DMS53 treated with DMSO at 0.1 percent for 48 hours (cell line): Measurements from ENCODE around the gene APBA2.

ENCODE experiments used
- DNase-seq: peaks from one replicate; lab custom pipeline; 2025; ENCODE audit not compliant: unreplicated experiment; lab: John Stamatoyannopoulos, UW

APBA2 gene

GRCh38 chr15:29072444-29072843, 186.7 kb downstream of the APBA2 start:
- no peak for DNase-seq

GRCh38 chr15:29074045-29074444, 188.3 kb downstream of the APBA2 start:
- peak; percentile 14 for DNase-seq

- DNase-seq, result no peak
Observed at GRCh38 chr15:29078541-29078940, 192.8 kb downstream of the APBA2 start.

- DNase-seq, result no peak
Observed at GRCh38 chr15:29079479-29079878, 193.7 kb downstream of the APBA2 start.

- no peak for DNase-seq
Observed at GRCh38 chr15:29081781-29082180, 196.0 kb downstream of the APBA2 start.

- DNase-seq, result no peak
Observed at GRCh38 chr15:29083161-29083560, 197.4 kb downstream of the APBA2 start.

- DNase-seq, result no peak
Observed at GRCh38 chr15:29083858-29084257, 198.1 kb downstream of the APBA2 start.

GRCh38 chr15:29086001-29086400, 200.2 kb downstream of the APBA2 start:
- DNase-seq, result no peak

GRCh38 chr15:29086891-29087290, 201.1 kb downstream of the APBA2 start:
- no peak for DNase-seq

- no peak for DNase-seq
Observed at GRCh38 chr15:29087521-29088285, 201.9 kb downstream of the APBA2 start.

GRCh38 chr15:29088666-29089065, 202.9 kb downstream of the APBA2 start:
- no peak for DNase-seq

GRCh38 chr15:29089731-29090616, 204.2 kb downstream of the APBA2 start:
- DNase-seq, result no peak

- no peak for DNase-seq
Observed at GRCh38 chr15:29090617-29091466, 205.1 kb downstream of the APBA2 start.

GRCh38 chr15:29091666-29092065, 205.9 kb downstream of the APBA2 start:
- no peak for DNase-seq

- no peak for DNase-seq
Observed at GRCh38 chr15:29092376-29093064, 206.7 kb downstream of the APBA2 start.

- no peak for DNase-seq
Observed at GRCh38 chr15:29093065-29093435, 207.3 kb downstream of the APBA2 start.

GRCh38 chr15:29093696-29094343, 208.0 kb downstream of the APBA2 start:
- no peak for DNase-seq

GRCh38 chr15:29094711-29095110, 208.9 kb downstream of the APBA2 start:
- no peak for DNase-seq

- no peak for DNase-seq
Observed at GRCh38 chr15:29095746-29096145, 210.0 kb downstream of the APBA2 start.

GRCh38 chr15:29097168-29097567, 211.4 kb downstream of the APBA2 start:
- no peak for DNase-seq
